Measurements from ENCODE around the gene TMUB1.

Gene TMUB1

DNA sequence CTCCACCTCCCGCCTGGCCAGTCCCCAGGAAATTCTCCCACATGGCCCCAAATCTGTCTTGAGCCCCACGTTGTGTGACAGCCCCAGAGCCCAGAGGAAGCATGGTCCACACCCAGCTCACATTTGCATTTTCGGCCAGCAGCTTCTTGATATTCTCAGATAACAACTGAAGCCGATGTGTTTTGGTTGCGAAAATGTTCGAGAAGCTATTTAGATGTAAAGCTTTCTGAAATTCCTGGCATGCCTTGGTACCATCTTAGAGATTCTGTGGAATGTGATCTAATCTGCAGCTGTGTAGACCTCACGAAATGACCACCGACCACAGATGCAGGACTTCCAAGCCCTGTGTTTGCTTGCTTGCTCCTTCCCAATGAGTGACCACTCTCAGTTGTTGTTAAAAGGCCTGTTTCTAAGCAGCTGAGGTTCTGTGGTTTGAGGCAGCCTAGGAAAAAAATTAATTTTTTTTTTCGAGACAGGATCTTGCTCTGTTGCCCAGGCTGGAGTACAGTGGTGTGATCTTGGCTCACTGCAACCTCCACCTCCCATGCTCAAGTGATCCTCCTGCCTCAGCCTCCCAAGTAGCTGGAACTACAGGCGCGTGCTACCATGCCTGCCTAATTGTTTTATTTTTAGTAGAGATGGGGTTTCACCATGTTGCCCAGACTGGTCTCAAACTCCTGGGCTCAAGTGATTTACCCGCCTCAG is 15.1 kb downstream of the TMUB1 start:
- DNase-seq (ENCODE audit: low read depth): no peak

DNA sequence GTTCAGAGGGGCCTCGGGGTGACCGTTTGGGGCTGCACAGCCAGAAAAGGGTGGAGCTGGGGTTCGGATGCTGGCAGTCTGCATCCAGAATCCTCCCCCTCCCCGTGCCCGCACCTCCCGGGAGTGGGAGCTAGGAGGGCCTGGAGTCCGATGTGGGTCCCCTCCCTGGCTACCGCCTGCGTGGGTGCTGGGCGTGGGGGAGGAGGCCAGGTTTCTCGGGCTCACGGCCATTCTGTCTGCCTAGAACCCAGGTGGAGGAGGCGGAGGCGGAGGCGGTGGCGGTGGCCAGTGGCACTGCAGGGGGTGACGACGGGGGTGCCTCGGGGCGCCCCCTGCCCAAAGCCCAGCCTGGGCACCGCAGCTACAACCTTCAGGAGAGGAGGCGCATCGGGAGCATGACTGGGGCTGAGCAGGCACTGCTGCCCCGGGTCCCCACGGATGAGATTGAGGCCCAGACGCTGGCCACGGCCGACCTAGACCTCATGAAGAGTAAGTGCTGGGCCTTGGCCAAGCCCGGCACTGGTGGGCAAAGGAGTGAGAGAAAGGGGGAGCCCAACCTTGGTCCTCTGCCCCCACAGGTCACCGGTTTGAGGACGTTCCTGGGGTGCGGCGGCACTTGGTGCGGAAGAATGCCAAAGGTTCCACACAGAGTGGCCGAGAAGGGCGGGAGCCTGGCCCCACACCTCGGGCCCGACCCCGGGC is 16.9 kb downstream of the TMUB1 start:
- no peak for DNase-seq (ENCODE audit: low read depth)

- DNase-seq (ENCODE audit: low read depth): no peak
Observed at GRCh38 chr7:151065516-151065915, 17.8 kb downstream of the TMUB1 start.

- no peak for DNase-seq (ENCODE audit: low read depth)
Observed at GRCh38 chr7:151064993-151065392, 18.3 kb downstream of the TMUB1 start.

- no peak for DNase-seq (ENCODE audit: low read depth)
Observed at GRCh38 chr7:151064454-151064853, 18.8 kb downstream of the TMUB1 start.

DNA sequence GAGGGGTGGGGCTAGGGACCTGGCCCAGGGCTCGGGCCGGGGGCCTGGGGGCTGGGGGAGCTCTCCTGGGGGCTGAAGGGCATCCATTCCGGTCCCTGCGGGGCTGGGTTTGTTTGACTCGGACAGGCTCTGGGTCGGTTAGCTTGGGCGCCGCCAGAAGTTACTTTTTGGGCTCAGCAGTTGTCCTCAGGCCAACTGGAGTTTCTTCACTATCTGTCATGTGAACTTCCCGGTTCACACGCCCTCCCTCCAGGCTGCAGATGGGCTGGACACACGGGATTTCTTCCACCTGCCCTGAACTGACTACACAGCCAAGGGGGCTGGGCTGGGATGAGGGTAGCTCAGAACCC is 20.1 kb downstream of the TMUB1 start:
- no peak for DNase-seq (ENCODE audit: low read depth)

DNA sequence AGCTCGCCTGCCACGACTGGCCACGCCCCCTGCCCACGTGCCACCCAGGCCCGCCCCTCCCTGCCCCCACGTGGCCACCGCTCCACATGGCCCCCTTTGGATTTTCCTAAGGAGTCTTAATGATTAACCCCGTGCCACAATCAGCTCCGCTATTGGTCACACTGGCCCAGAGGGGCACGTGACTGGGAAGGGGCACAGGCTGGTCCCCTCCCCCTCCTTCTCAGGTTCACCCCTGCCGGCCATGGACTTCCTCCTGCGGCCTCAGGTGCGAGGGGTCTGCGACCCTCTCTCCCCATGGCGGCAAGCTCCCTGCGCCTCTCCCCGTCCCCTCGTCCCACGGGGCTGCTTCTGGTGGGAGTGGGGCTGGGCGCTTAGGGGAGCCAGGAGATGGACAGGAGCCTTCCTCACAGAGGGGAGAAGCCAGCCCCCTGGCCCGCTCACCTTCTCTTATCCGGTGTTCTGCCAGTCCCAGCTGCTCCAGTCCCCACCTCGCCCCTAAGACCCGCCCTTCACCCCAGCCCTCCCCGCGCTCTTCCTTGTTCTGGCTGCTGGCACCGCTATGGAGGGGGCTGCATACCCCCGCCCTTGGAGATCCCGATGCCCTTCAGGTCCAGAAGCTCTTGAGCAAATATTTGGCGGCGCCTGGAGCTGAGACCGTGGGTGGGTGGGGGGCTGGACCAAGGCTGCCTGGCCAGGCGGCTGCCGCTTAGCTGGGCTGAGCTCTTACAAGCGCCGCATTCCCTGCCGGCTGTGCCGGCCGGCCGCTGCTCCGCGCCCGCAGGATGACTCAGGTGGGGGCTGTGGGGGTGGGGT is 20.7 kb downstream of the TMUB1 start:
- no peak for DNase-seq (ENCODE audit: low read depth)

DNA sequence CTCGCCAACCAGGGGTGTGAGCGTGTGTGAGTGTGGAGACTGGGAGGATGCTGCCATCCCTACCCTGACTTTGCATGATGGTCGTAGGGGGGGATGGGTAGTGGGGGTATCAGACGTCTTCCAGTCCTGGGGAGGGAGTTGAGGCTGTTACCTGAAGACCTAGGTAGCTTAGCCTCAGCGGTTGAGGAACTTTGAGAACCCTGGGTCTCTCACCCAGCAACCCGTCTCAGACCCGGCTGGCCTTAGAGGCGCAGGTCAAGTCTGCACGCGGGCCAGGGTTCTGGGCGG is 21.2 kb downstream of the TMUB1 start:
- no peak for DNase-seq (ENCODE audit: low read depth)

DNA sequence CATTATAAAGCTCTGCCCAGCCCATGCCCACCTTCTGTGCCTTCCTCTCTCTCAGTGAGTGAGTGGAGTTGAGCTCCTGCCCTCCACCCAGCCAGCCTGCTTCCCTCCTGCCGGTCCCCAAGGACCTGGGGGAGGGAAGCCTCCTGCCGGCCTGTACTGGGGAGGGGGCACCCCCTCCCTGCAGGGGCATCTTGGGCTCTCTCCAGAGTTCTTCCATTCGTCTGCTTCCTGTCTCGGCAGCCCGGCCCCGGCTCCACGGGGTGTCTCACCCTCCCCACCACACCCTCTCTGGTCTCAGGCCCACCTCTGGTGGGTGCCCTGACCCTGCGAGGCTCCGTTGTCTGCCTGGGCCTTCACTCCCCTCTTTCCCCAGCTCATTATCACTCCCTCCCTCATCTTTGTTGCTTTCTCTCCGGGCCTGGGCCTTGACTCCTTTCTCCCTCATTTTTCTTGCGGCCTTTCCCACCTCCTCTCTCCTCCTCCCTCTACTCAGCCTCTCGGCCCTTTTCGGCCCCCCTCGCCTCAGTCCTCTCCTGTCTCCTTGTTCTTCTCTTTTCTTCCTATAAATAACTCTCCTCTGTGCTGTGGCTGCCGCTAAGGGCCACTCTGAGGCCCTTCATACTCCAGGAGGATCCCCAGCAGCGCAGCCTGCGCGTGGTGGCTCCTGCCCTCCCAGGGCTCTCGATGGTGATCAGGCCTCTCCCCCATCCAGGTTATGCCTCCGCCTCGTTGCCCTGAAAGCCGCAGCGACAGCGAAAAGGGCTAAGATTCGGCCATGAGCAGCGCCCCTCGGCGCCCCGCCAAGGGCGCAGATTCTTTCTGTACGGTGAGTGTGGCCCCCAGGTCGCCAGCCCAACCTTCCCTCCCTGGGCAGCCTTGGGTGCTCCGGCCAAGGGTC is 21.8 kb downstream of the TMUB1 start:
- DNase-seq (ENCODE audit: low read depth): no peak

GRCh38 chr7:151060416-151061212 is 22.7 kb downstream of the TMUB1 start:
- DNase-seq (ENCODE audit: low read depth): no peak

DNA sequence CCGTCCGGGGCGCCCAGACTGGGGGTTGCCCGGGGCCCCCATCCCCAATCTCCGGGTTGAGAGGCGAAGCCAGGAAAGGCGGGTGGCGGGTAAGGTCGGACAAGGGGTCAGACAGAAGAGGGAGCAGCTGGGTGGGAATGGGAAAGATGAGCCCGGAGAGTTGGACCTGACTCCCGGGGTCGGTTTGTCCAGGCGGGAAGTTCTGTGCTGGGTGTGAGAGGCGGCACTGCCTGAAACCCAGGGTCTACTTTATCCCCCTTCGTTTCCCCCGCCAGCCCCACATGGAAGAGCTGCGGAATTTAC is 23.2 kb downstream of the TMUB1 start:
- no peak for DNase-seq (ENCODE audit: low read depth)

- DNase-seq (ENCODE audit: low read depth): peak; percentile 57
Observed at GRCh38 chr7:151059367-151060112, 23.8 kb downstream of the TMUB1 start, which contains the start of gene SLC4A2. Gene SLC4A2, plus strand, starts transcription at chr7:151059589. Its CDS starts 2,399 bp downstream, at chr7:151061988.

- DNase-seq (ENCODE audit: low read depth): no peak
Observed at GRCh38 chr7:151058781-151059366, 24.4 kb downstream of the TMUB1 start.

DNA sequence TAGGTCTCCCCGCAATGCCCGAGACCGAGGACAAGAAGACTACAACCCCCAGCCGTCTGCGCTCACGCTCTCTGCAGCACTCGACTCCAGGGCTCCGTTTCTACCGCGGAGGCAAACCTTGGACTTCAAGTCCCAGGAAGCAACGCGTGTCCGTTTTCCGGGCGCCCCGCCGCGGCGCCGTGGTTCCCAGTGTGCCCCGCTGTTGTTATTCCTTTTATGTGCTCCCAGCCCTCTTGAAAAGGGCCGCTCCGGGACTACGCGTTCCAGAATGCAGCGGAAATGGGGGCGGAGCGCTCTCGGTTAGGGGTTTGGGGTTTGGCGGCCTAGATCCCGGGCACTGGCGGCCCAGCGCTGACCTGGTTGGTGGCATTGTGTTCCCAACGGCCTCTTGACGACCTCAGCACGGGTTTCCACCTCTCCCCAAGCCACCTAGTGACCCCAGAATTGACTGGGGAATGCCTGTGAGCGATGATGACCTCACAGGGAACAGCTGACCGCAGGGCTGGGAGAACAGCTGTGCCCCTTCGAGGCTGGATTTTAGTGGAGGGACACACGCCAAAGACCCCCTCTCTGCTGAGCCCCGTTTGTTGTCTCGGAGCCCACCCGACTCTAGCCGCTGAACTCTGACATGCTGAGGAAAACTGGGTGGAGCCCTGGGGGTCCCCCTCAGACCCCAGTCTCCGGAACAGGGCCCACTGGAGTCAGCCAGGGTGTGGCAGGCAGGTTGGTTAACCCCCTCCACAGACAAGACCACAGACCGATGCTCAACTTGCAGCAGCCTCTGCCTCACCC is 25.1 kb downstream of the TMUB1 start:
- DNase-seq (ENCODE audit: low read depth): peak; percentile 97

DNA sequence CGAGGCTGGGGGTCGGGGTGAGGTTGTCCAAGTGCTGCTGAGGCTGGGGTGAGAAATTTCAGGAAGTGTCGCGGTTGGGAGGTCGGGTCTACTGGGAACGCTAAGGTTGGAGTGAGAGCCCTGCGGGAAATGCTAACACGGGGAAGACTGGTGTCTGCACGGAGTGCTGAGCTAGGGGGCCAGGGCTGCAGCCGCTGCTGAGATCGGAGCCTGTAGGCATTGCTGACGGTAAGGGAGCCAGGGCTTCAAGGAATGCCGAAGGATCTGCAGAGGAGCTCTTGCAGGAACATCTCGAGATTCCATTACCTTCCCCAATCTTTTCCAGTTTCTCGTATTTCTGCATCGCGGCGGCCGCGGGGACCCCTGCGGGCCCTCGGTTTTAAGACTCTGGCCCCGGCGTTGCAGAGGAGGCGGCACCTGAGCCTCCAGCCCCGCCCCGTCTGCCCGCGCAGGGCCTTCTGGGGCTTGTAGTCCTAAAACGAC is 25.7 kb downstream of the TMUB1 start, which contains the start of gene CDK5:
Gene CDK5 (minus strand): TSS at position 392 of the 483 bp plus-strand sequence. CDS start 49 bp downstream, at position 343.
- DNase-seq (ENCODE audit: low read depth): no peak

DNA sequence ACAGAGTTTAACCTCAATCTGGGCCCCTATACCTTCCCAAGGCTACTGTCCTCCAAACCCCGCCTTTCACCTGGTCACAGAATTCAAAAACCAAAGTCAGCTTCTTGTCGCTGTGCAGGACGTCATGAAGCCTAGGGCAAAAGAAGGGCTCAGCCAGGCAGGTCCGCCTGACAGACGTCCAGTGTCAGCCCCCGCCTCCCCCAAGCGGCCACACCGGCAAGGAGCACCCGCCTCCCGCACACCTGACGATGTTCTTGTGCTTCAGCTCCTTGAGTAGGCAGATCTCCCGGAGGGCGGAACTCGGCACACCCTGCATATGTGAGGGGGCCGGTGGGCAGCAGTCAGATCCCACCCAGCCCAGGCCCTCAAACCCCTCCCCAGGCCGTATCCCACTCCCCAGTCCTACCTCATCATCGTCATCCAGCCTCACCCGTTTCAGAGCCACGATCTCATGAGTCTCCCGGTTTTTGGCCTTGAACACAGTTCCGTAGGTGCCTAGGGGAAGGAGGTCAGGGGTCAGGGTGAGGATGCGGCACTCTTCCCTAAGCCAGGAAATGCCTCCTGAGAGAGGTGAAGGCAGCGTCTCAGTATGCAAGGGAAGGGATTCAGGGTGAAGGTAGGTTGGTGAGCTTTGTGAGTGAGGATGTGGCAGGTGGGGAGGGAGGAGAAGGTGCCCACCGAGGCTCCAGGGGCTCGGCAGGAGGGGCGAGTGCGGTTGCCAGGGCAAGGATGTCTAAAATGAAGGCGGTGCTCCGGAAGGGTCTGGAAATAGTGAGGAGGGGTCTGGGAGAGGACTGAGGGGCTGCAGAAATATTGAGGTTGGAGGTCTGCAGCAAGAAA is 26.4 kb downstream of the TMUB1 start:
- DNase-seq (ENCODE audit: low read depth): no peak

- DNase-seq (ENCODE audit: low read depth): no peak
Observed at GRCh38 chr7:151056283-151056665, 27.0 kb downstream of the TMUB1 start.

DNA sequence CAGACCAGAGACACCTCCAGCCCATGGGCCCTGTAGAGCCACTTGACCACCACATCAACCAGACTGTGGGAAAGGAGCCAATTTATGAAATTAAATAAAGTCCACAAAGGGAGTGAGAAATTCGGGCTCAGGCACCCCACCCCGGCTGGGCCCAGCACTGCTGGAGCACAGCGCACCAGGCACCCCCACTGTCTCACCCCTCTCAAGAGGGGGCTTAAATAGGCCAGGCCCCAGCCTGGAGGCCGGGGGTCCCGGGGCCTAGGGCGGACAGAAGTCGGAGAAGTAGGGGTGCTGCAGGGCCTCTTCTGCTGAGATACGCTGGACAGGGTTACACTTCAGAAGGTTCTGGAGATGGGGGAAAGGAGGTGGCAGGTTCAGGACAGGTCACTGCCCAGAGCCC is 29.5 kb downstream of the TMUB1 start:
- no peak for DNase-seq (ENCODE audit: low read depth)
